Measurements from ENCODE around the gene UCHL1.
"Not testable (repeated sequence)": the region's sequence is repeated elsewhere in the genome, so short reads cannot be mapped to it uniquely, and the experiment has no call there.

Gene UCHL1

DNA sequence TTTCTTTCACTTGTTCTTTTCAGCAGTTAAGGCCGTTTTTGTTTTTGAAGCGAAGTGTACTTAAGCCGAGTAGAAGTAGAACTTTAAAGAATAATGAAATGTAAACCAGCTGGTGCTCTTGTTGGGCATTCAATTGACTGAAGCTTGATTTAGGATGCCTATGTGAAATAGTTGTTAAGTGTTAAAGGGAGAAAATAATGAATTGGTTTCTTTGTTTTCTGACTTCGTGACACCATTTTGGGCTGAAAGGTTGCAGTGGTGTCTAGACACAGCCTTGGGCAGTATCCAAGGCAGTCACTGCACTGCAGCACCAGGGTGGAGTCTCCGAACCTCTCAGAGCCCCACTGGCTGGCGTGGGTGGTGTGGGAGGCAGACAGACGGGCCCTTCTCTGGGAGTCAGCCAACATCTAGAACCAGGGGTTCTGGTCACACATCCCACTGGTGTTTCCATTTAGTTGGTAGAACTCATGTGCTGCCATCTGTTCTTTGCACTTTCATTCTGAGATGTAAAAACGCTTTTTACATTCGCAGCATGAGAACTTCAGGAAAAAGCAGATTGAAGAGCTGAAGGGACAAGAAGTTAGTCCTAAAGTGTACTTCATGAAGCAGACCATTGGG, 3.5 kb downstream of the UCHL1 start:
- no peak for TF ChIP-seq CTCF (conservative IDR thresholded peaks at IDR 0.05)
- H3K27ac ChIP-seq, result peak overlapping the region; percentile 47

GRCh38 chr4:41262198-41262597, 5.5 kb downstream of the UCHL1 start:
- no peak for TF ChIP-seq CTCF (conservative IDR thresholded peaks at IDR 0.05)

GRCh38 chr4:41264212-41264611, 7.5 kb downstream of the UCHL1 start:
- no peak overlapping the region for H3K27ac ChIP-seq
- no peak for TF ChIP-seq CTCF (conservative IDR thresholded peaks at IDR 0.05)

More at GRCh38 chr4:41262198-41262597, 5.5 kb downstream of the UCHL1 start:
- peak overlapping the region; percentile 47; the same call in 1 of the 2 replicates for H3K27ac ChIP-seq

- H3K27ac ChIP-seq, result no peak overlapping the region
- TF ChIP-seq CTCF (conservative IDR thresholded peaks at IDR 0.05), result no peak
Measured at GRCh38 chr4:41267997-41268396, 11.3 kb downstream of the UCHL1 start.

DNA sequence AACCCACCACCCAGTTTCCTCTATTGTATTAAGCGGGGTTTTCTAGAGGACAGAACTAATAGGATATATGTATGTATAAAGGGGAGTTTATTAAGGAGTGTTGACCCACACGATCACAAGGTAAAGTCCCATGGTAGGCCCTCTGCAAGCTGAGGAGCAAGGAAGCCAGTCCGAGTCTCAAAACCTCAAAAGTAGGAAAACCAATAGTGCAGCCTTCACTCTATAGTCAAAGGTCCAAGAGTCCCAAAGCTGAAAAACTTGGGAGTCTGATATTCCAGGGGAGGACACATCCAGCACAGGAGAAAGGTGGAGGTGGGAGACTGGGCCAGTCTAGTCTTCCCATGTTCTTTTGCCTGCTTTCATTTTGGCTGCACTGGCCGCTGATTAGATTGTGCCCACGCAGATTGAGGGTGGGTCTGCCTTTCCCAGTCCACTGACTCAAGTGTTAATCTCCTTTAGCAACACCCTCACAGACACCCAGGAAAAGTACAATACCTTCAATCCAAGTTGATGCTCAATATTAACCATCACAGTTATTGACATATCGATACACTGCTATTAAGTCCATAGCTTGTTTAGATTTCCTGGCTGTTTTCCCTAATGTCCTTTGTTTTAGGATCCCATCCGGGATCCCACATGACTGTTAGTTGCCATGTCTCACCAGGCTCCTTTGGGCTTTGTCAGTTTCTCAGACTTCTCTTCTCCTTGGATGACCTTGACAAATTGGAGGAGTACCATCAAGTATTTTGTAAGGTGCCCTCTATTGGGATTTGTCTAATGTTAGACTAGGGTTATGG, 12.2 kb downstream of the UCHL1 start:
- TF ChIP-seq CTCF (conservative IDR thresholded peaks at IDR 0.05), result no peak

DNA sequence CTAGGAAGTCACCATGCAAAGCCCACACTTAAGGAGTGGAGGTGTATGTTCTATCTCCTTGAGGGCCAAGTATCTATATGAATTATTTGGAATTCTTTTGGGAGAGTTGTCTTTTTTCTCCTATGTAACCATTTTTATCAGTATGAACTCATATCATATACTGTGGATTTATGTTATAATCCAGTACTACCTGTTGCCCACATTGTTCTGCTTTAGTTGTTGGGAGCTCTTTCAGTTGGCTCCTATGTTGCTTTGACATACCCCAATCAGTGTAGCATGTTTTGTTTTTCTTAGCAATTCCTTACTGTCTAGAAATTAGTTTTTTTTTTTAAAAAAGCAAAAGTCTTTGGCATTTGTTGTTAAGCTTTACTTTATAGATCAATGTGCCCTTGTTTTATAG, 13.0 kb downstream of the UCHL1 start:
- H3K27ac ChIP-seq, result no peak overlapping the region
- TF ChIP-seq CTCF (conservative IDR thresholded peaks at IDR 0.05), result no peak

More for the DNA sequence above, 12.2 kb downstream of the UCHL1 start:
- H3K27ac ChIP-seq, result no peak overlapping the region

- not testable (repeated sequence) for H3K27ac ChIP-seq
Measured at GRCh38 chr4:41275931-41276330, 19.2 kb downstream of the UCHL1 start.

DNA sequence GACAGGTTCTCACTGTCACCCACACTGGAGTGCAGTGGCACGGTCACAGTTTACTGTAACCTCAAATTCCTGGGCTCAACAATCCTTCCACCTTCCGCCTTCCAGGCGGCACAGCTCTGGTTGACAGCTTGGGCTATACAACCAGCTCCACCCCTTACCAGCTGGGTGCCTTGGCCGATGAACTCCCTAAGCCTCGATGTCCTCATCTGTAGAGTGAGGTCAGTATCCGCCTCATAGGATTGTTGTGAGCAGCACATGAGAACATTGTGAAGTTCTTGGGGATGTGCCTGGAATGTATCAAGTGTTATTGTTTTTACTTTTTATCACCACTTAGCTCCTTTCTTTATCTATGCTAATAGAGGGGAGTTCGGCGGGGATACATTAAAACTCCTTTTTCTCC, 23.3 kb downstream of the UCHL1 start:
- no peak overlapping the region for H3K27ac ChIP-seq
- no peak for TF ChIP-seq CTCF (conservative IDR thresholded peaks at IDR 0.05)

All from VCaP (cell line).